GOT3 (cell line): ENCODE results near the gene TMEM88.

Experiments used
- DNase-seq: peaks from one replicate; lab custom pipeline; 2025; ENCODE audit warnings: mixed read lengths; lab: John Stamatoyannopoulos, UW

The TMEM88 gene

GRCh38 chr17:7884581-7885366 is 29.9 kb downstream of the TMEM88 start:
- no peak for DNase-seq

DNA sequence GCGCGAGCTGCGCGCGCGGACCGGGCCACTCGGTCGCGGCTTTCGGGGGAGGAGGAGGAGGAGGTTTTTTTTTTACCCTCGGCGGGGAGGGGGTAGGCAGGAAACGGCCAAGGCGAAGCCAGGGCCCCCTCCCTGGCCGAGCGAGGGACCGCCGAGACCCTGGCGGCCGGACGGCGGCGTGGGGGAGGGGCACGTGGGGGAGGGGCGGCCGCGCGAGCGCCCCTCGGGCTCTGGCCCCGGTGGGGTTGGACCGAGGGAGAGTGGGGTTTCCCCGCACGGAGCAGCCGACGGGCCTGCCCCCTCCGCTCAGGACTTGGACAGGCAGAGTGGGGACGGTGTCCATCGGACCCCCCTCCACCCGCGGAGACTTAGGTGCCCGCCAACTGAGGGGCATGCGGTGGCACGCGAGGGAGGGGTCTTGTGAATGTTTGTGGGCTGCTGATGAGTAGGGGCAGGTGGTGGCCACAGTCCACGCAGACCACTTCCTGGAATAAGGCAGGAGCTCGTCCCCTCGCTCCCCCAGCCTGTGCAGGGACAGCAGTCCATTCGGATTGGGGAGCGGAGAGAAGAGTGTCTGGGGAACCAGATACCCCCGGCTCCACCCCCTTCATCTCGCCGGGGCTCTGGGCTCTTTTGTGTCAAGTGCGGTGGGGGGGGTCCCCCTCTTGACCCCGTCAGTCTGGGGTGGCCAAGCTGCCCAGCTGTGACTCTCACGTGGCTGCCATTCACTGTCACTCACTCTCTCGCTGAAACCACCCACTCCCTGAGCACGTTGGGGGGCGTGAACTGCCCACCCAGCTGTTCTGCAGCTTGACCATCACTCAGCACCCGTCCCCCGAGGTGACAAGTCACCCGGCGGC is 30.7 kb downstream of the TMEM88 start:
- DNase-seq: no peak

- DNase-seq: no peak
These were observed 31.6 kb downstream of the TMEM88 start for GRCh38 chr17:7886227-7887037.

GRCh38 chr17:7887038-7887481 is 32.2 kb downstream of the TMEM88 start:
- no peak for DNase-seq

DNA sequence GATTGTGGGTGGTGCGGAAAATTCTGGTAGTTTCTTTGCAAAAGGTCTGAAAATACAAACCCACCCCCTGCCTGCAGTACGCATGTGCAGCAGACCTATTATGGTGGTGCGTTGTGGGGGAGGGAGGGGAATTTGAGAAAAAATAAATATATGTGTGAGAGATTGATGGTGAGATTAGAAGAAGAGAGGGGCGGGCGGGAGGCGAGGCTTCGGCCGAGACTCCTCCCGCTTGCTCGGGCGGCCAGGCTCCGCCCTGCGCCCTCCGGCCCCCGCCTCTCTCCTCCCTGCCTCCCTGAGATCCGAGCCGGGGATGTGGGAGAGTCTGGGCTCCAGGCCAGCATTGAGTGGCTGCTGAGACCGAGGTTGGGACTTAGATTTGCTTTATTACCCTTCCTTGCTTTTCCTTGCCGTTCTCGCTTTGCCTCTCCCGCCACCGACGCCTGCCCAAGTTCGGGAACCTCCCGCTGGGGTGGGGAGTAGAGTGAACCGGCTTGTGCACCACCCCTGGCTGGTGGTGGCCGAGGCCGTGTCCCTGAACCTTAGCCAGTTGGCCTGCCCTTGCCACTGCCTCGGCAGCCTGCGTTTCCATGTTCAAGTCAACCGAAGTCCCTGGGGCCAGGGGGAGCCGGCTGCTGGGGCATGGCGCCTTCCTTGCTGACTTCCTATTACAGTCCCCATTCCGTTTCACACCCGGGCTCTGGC is 32.8 kb downstream of the TMEM88 start:
- peak; percentile 50 for DNase-seq

GRCh38 chr17:7888184-7888920 is 33.5 kb downstream of the TMEM88 start, which contains the start of gene CHD3:
CHD3 (plus strand) TSS chr17:7888789; CDS start chr17:7889001, 212 bp downstream.
- DNase-seq: no peak

- DNase-seq: no peak
These were observed 34.5 kb downstream of the TMEM88 start for GRCh38 chr17:7889166-7889955.

- no peak for DNase-seq
These were observed 38.5 kb downstream of the TMEM88 start for GRCh38 chr17:7893187-7893880.

GRCh38 chr17:7894226-7894625 is 39.4 kb downstream of the TMEM88 start:
- no peak for DNase-seq

GRCh38 chr17:7894866-7895265 is 40.0 kb downstream of the TMEM88 start:
- no peak for DNase-seq

GRCh38 chr17:7897090-7897489 is 42.2 kb downstream of the TMEM88 start:
- no peak for DNase-seq

- no peak for DNase-seq
These were observed 42.9 kb downstream of the TMEM88 start for GRCh38 chr17:7897773-7898172.

DNA sequence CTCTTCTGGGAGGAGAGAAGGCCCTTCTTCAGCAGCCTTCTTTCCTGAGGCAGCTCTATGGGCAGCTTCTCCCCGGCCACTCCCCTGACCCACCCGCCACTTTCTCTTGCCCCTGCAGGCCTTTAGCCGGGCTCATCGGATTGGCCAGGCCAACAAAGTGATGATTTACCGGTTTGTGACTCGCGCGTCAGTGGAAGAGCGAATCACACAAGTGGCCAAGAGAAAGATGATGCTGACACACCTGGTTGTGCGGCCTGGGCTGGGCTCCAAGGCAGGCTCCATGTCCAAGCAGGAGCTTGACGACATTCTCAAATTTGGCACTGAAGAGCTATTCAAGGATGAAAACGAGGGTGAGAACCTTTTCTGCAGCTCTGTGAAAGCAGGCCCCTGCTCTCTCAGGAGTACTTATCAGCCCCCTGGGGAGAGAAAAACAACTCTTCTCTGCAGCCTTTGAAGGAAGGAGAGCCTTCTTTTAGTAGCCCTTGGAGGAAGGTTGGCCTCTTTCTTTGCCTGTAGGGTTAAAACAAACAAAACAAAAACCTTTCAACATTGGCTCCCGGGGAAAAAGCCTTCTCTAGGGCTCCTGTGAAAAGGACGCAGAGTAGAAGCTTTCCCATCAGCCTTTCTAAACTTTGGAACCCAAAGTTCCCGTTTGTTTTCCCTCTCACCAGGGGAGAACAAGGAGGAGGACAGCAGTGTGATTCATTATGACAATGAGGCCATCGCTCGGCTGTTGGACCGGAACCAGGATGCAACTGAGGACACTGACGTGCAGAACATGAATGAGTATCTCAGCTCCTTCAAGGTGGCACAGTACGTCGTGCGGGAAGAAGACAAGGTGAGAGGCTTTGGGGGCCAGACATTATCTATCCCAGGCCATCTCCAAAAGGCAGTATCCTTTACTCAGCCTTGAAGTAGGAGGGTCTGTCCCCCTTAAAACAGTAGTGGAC is 48.6 kb downstream of the TMEM88 start:
- DNase-seq: no peak
